Esophagus muscularis mucosa (tissue), 3 donors: Measurements from ENCODE around the gene RCOR3.

Experiments
- POLR2AphosphoS5 ChIP-seq, 2 donors: sonication (generic); formaldehyde crosslinking; IDR thresholded peaks; one replicate each; pipeline ENCODE4 v1.6.1; 2017; ENCODE audit warnings: antibody characterized with exemption in 2 of 2
- TF ChIP-seq, protein P1 (sequence below), 3 experiments: fragments of 200-600 bp in 2 of 3; fragments of 450-650 bp in 1 of 3; sonication (generic) in 2 of 3; IDR thresholded peaks; one replicate each; pipeline ENCODE4 v1.5.1; 2017 to 2019; ENCODE audit warnings: antibody characterized with exemption in 3 of 3, mild to moderate bottlenecking in 2 of 3, moderate library complexity in 1 of 3

DNA sequence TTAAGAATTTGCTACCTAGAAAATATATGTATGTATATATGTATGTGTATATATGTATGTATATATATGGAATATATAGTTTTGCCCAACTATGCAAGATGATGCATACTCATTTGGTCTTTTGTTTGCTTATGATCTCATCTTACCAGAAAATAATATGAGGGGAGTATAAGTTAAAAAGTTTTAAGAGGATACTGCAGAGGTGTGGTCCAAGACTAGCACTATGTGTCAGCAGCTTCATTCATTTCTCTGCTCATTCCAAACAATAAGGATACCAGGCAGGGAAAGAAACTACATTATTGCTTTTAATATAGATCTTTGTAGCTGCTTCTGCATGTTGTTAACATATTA is 22.8 kb downstream of the RCOR3 start:
- TF ChIP-seq, protein P1, sequence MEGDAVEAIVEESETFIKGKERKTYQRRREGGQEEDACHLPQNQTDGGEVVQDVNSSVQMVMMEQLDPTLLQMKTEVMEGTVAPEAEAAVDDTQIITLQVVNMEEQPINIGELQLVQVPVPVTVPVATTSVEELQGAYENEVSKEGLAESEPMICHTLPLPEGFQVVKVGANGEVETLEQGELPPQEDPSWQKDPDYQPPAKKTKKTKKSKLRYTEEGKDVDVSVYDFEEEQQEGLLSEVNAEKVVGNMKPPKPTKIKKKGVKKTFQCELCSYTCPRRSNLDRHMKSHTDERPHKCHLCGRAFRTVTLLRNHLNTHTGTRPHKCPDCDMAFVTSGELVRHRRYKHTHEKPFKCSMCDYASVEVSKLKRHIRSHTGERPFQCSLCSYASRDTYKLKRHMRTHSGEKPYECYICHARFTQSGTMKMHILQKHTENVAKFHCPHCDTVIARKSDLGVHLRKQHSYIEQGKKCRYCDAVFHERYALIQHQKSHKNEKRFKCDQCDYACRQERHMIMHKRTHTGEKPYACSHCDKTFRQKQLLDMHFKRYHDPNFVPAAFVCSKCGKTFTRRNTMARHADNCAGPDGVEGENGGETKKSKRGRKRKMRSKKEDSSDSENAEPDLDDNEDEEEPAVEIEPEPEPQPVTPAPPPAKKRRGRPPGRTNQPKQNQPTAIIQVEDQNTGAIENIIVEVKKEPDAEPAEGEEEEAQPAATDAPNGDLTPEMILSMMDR (IDR thresholded peaks at IDR 0.05): no peak
- no peak for TF ChIP-seq POLR2AphosphoS5 (IDR thresholded peaks at IDR 0.05)
